Ascending aorta (tissue), 2 donors: ENCODE data around the gene TCN1. TPM values are rescaled to one million over a fixed set of nuclear protein-coding genes. Genes with fewer than 3 reads are reported as not detected.

Experiments
- DNase-seq, 2 donors: peaks; one replicate each; pipeline ENCODE4 v3.0.0-alpha.2; 2019; ENCODE audit warnings: low spot score in 2 of 2
- H3K27ac ChIP-seq, 2 donors: fragments of 200-600 bp; sonication (generic); one replicate each; pipeline ENCODE4 v1.5.1; 2016 to 2017; ENCODE audit warnings: mild to moderate bottlenecking in 1 of 2
- H3K27me3 ChIP-seq: fragments of 200-600 bp; sonication (generic); one replicate; pipeline ENCODE4 v1.5.1; 2017
- H3K36me3 ChIP-seq, 2 donors: fragments of 200-600 bp; sonication (generic); one replicate each; pipeline ENCODE4 v1.5.1; 2016
- H3K4me1 ChIP-seq, 2 donors: fragments of 200-600 bp; sonication (generic); one replicate each; pipeline ENCODE4 v1.5.1; 2016 to 2017; ENCODE audit warnings: mild to moderate bottlenecking in 1 of 2
- H3K4me3 ChIP-seq, 2 donors: fragments of 200-600 bp; sonication (generic); one replicate each; pipeline ENCODE4 v1.5.1; 2016 to 2017; ENCODE audit warnings: mild to moderate bottlenecking in 1 of 2
- H3K9me3 ChIP-seq, 2 donors: fragments of 200-600 bp; sonication (generic); one replicate each; pipeline ENCODE4 v1.5.1; 2016
- CTCF ChIP-seq, 3 experiments: fragments of 200-600 bp in 2 of 3; fragments of 450-650 bp in 1 of 3; sonication (generic) in 2 of 3; IDR thresholded peaks; one replicate each; pipeline ENCODE4 v1.5.1; 2016 to 2019; ENCODE audit warnings: antibody characterized with exemption in 3 of 3, mild to moderate bottlenecking in 1 of 3, moderate library complexity in 1 of 3
- intact Hi-C: fragments of 100-400 bp; cut with DNase I; formaldehyde crosslinking; loops from one replicate; pipeline ENCODE4 v1.15.1; 2023
- total RNA-seq: library from RNA; depleted of rRNA; stranded (reverse); fragments of >200 nt; gene quantifications from one replicate; pipeline ENCODE4 v1.1.0, GENCODE V29; 2016

The TCN1 gene
- total RNA-seq, 1 donor from 2014 or later: not detected

- Histone ChIP-seq H3K27me3 (no peaks in the 10 kb centered on the region), H3K36me3 (no peaks in the 10 kb centered on the region), H3K27ac (no peak within 1 kb of the TSS), H3K4me1 (no peaks in the 10 kb centered on the region), H3K9me3 (no peaks in the 10 kb centered on the region), H3K4me3 (no peak within 1 kb of the TSS)
- intact Hi-C loops: no loop called here
- DNase-seq: no peak
- TF ChIP-seq CTCF (IDR thresholded peaks at IDR 0.05): no peak
Observed at GRCh38 chr11:59878575-59878974, 12.3 kb upstream of the TCN1 start, which contains the start of gene OOSP3. Gene OOSP3 (plus strand): TSS chr11:59878782. CDS start chr11:59878809, 27 bp downstream.

- no peaks in the 10 kb centered on the region for H3K36me3 ChIP-seq
- no peaks in the 10 kb centered on the region for H3K27me3 ChIP-seq
- no peak for TF ChIP-seq CTCF (IDR thresholded peaks at IDR 0.05)
- no peaks in the 10 kb centered on the region for H3K9me3 ChIP-seq
- no peak for DNase-seq
- intact Hi-C loops: no loop called here
- no peak overlapping the region for H3K4me3 ChIP-seq
- no peaks in the 10 kb centered on the region for H3K4me1 ChIP-seq
- H3K27ac ChIP-seq: no peak overlapping the region
Observed at GRCh38 chr11:59877784-59878183, 11.5 kb upstream of the TCN1 start.

GRCh38 chr11:59877325-59877724, 11.0 kb upstream of the TCN1 start:
- H3K9me3 ChIP-seq: no peaks in the 10 kb centered on the region
- no peak overlapping the region for H3K4me3 ChIP-seq
- no peak for TF ChIP-seq CTCF (IDR thresholded peaks at IDR 0.05)
- no peaks in the 10 kb centered on the region for H3K4me1 ChIP-seq
- H3K27me3 ChIP-seq: no peaks in the 10 kb centered on the region
- H3K36me3 ChIP-seq: no peaks in the 10 kb centered on the region
- DNase-seq: no peak
- H3K27ac ChIP-seq: no peak overlapping the region
- intact Hi-C loops: no loop called here

- DNase-seq: no peak
- intact Hi-C loops: no loop called here
- TF ChIP-seq CTCF (IDR thresholded peaks at IDR 0.05): no peak
Observed at GRCh38 chr11:59875856-59876519, 9.7 kb upstream of the TCN1 start.

GRCh38 chr11:59872076-59872475, 5.8 kb upstream of the TCN1 start:
- no peak for DNase-seq
- no peaks in the 10 kb centered on the region for H3K4me1 ChIP-seq
- H3K36me3 ChIP-seq: no peaks in the 10 kb centered on the region
- H3K9me3 ChIP-seq: no peaks in the 10 kb centered on the region
- TF ChIP-seq CTCF (IDR thresholded peaks at IDR 0.05): no peak
- no peaks in the 10 kb centered on the region for H3K27me3 ChIP-seq
- no peak overlapping the region for H3K4me3 ChIP-seq
- intact Hi-C loops: no loop called here
- no peak overlapping the region for H3K27ac ChIP-seq

More at GRCh38 chr11:59875856-59876519, 9.7 kb upstream of the TCN1 start:
- Histone ChIP-seq H3K4me3 (no peak overlapping the region), H3K4me1 (no peaks in the 10 kb centered on the region), H3K36me3 (no peaks in the 10 kb centered on the region), H3K27ac (no peak overlapping the region), H3K9me3 (no peaks in the 10 kb centered on the region), H3K27me3 (no peaks in the 10 kb centered on the region)
